B cell (primary cell): ENCODE results near the gene NKX6-2.
"Not testable (repeated sequence)": the region's sequence is repeated elsewhere in the genome, so short reads cannot be mapped to it uniquely, and the experiment has no call there.

Source experiments
- CTCF ChIP-seq: fragments of 200-600 bp; IDR thresholded peaks from one replicate; pipeline ENCODE4 v1.8.0; 2022; ENCODE audit warnings: antibody characterized with exemption, mild to moderate bottlenecking
- EZH2 ChIP-seq: IDR thresholded peaks from 2 replicates; pipeline ENCODE4 v1.6.1; 2012; ENCODE audit warnings: borderline replicate concordance, low read depth, mild to moderate bottlenecking, moderate library complexity, low read length; ENCODE audit not compliant: insufficient read depth, poor library complexity, severe bottlenecking

- TF ChIP-seq CTCF, EZH2: not testable (repeated sequence)
These were observed 40.0 kb upstream of the NKX6-2 start for GRCh38 chr10:132825783-132826523.
